Smooth muscle cell (in vitro differentiated cells): Measurements from ENCODE around the gene ZNF423. TPM values are rescaled to one million over a fixed set of nuclear protein-coding genes. Genes with fewer than 3 reads are reported as not detected.
A peak's percentile ranks its signal among the peaks of the same experiment; 100 is the strongest.

Experiments used
- DNase-seq: peaks from one replicate; lab custom pipeline; 2025; ENCODE audit not compliant: unreplicated experiment; lab: John Stamatoyannopoulos, UW
- H2AFZ ChIP-seq: fragments of 200-600 bp; sonication (generic); 2 replicates; pipeline ENCODE4 v1.6.0; 2016; ENCODE audit warnings: antibody characterized with exemption, low read depth, mild to moderate bottlenecking
- H3F3A ChIP-seq: fragments of 200-600 bp; sonication (generic); 2 replicates; pipeline ENCODE4 v1.6.0; 2017; ENCODE audit warnings: antibody characterized with exemption, low read depth
- H3K27ac ChIP-seq: fragments of 200-600 bp; sonication (generic); 2 replicates; pipeline ENCODE4 v1.5.1; 2016; ENCODE audit warnings: low read depth, mild to moderate bottlenecking
- H3K27me3 ChIP-seq: fragments of 200-600 bp; sonication (generic); 2 replicates; pipeline ENCODE4 v1.6.1; 2016; ENCODE audit warnings: low read depth, mild to moderate bottlenecking
- H3K36me3 ChIP-seq: fragments of 200-600 bp; sonication (generic); 2 replicates; pipeline ENCODE4 v1.5.1; 2016; ENCODE audit warnings: low read depth
- H3K4me1 ChIP-seq: fragments of 200-600 bp; sonication (generic); 2 replicates; pipeline ENCODE4 v1.5.1; 2016; ENCODE audit warnings: low read depth
- H3K4me2 ChIP-seq: fragments of 200-600 bp; sonication (generic); 2 replicates; pipeline ENCODE4 v1.6.0; 2016; ENCODE audit warnings: mild to moderate bottlenecking
- H3K4me3 ChIP-seq: fragments of 200-600 bp; sonication (generic); 2 replicates; pipeline ENCODE4 v1.5.1; 2016; ENCODE audit warnings: mild to moderate bottlenecking
- H3K79me2 ChIP-seq: fragments of 200-600 bp; sonication (generic); 2 replicates; pipeline ENCODE4 v1.6.0; 2016; ENCODE audit warnings: low read depth, mild to moderate bottlenecking
- H3K9ac ChIP-seq: fragments of 200-600 bp; sonication (generic); 2 replicates; pipeline ENCODE4 v1.6.0; 2016; ENCODE audit warnings: low read depth
- H3K9me3 ChIP-seq: fragments of 200-600 bp; sonication (generic); replicated peaks from 2 replicates; pipeline ENCODE4 v1.5.1; 2016; ENCODE audit warnings: low read depth
- H4K20me1 ChIP-seq: fragments of 200-600 bp; sonication (generic); 2 replicates; pipeline ENCODE4 v1.6.0; 2016; ENCODE audit warnings: low read depth
- CTCF ChIP-seq: fragments of 200-600 bp; sonication (generic); IDR thresholded peaks from 2 replicates; pipeline ENCODE4 v1.5.1; 2017; ENCODE audit warnings: borderline replicate concordance, mild to moderate bottlenecking, antibody characterized with exemption; ENCODE audit not compliant: insufficient read depth, poor library complexity, severe bottlenecking
- WGBS: methylation state at CpG from one replicate; pipeline ENCODE4 v1.1.7; 2016; ENCODE audit warnings: low lambda C conversion rate; 5-methylcytosine and 5-hydroxymethylcytosine counted together
- polyA plus RNA-seq: library from polyadenylated mRNA; unstranded; fragments of >200 nt; fragmentation: Nextera tagmentation; extraction: Ambion mirVana; gene quantifications from 2 replicates; pipeline ENCODE4 v1.2.1, GENCODE V29; 2016
- total RNA-seq: library from RNA; depleted of rRNA; stranded (reverse); fragments of >200 nt; gene quantifications from 2 replicates; pipeline ENCODE4 v1.2.3, GENCODE V29; 2014

The ZNF423 gene
- total and polyA plus RNA-seq, 2 experiments from 2014 or later, result 6.9 to 7.0 TPM

GRCh38 chr16:49485663-49486062 is 370.2 kb downstream of the ZNF423 start:
- no peak overlapping the region for H3K27ac ChIP-seq
- no peaks in the 10 kb centered on the region for H3K9me3 ChIP-seq
- H4K20me1 ChIP-seq, result no peaks in the 10 kb centered on the region
- TF ChIP-seq CTCF, result no peak
- H3K4me2 ChIP-seq, result no peak overlapping the region
- H2AFZ ChIP-seq, result no peak overlapping the region
- H3K4me3 ChIP-seq, result no peak overlapping the region
- no peak for DNase-seq
- H3F3A ChIP-seq, result no peaks in the 10 kb centered on the region
- H3K27me3 ChIP-seq, result peaks cover 14% of the 10 kb centered on the region
- H3K9ac ChIP-seq, result no peak overlapping the region
- no peaks in the 10 kb centered on the region for H3K36me3 ChIP-seq
- H3K79me2 ChIP-seq, result no peaks in the 10 kb centered on the region
- peaks cover 5% of the 10 kb centered on the region for H3K4me1 ChIP-seq

GRCh38 chr16:49484936-49485335 is 371.0 kb downstream of the ZNF423 start:
- no peaks in the 10 kb centered on the region for H3K36me3 ChIP-seq
- no peaks in the 10 kb centered on the region for H4K20me1 ChIP-seq
- WGBS, result 94% methylated on average over 8 of the region's 8 CpGs
- H2AFZ ChIP-seq, result no peak overlapping the region
- peak overlapping the region; percentile 85 for H3K4me2 ChIP-seq
- H3K9me3 ChIP-seq, result no peaks in the 10 kb centered on the region
- no peak for DNase-seq
- no peak overlapping the region for H3K9ac ChIP-seq
- no peaks in the 10 kb centered on the region for H3F3A ChIP-seq
- H3K4me3 ChIP-seq, result no peak overlapping the region
- peaks cover 5% of the 10 kb centered on the region for H3K4me1 ChIP-seq
- no peak for TF ChIP-seq CTCF
- H3K27ac ChIP-seq, result no peak overlapping the region
- H3K27me3 ChIP-seq, result peaks cover 14% of the 10 kb centered on the region
- no peaks in the 10 kb centered on the region for H3K79me2 ChIP-seq

GRCh38 chr16:49484451-49484849 is 371.5 kb downstream of the ZNF423 start:
- Histone ChIP-seq H3K9ac (no peak overlapping the region), H3K27ac (no peak overlapping the region), H3F3A (no peaks in the 10 kb centered on the region), H3K36me3 (no peaks in the 10 kb centered on the region), H4K20me1 (no peaks in the 10 kb centered on the region), H3K4me3 (peak overlapping the region; percentile 42), H3K4me1 (peaks cover 5% of the 10 kb centered on the region), H3K79me2 (no peaks in the 10 kb centered on the region), H3K9me3 (no peaks in the 10 kb centered on the region), H3K4me2 (peak overlapping the region; percentile 85), H2AFZ (no peak overlapping the region), H3K27me3 (peaks cover 14% of the 10 kb centered on the region)
- WGBS, result 6% methylated on average over 11 of the region's 18 CpGs
- TF ChIP-seq CTCF, result no peak
- no peak for DNase-seq

- Histone ChIP-seq H3K9me3 (no peaks in the 10 kb centered on the region), H3K27me3 (peaks cover 14% of the 10 kb centered on the region), H3K4me2 (peak overlapping the region; percentile 85), H2AFZ (no peak overlapping the region), H3K4me1 (peaks cover 5% of the 10 kb centered on the region), H3K27ac (no peak overlapping the region), H3K36me3 (no peaks in the 10 kb centered on the region), H3K9ac (no peak overlapping the region), H3K4me3 (peak overlapping the region; percentile 42), H3K79me2 (no peaks in the 10 kb centered on the region), H4K20me1 (no peaks in the 10 kb centered on the region), H3F3A (no peaks in the 10 kb centered on the region)
- TF ChIP-seq CTCF, result no peak
- no peak for DNase-seq
- WGBS, result 57% methylated on average over 22 of the region's 22 CpGs
Measured at GRCh38 chr16:49483651-49484450, 372.1 kb downstream of the ZNF423 start.
